Esophagus (tissue), 2 donors: ENCODE results near the gene METAP1. TPM values are rescaled to one million over a fixed set of nuclear protein-coding genes. Genes with fewer than 3 reads are reported as not detected.
"Not testable (repeated sequence)": the region's sequence is repeated elsewhere in the genome, so short reads cannot be mapped to it uniquely, and the experiment has no call there.

ENCODE experiments used
- H3K27ac ChIP-seq, 2 donors: one replicate each; pipeline ENCODE4 v1.5.1; 2013; ENCODE audit warnings: low read depth in 2 of 2, mild to moderate bottlenecking in 2 of 2, inconsistent platforms in 1 of 2, low read length in 1 of 2, moderate library complexity in 1 of 2
- H3K27me3 ChIP-seq, 2 donors: one replicate each; pipeline ENCODE4 v1.6.1; 2013; ENCODE audit warnings: low read length in 2 of 2, control low read depth in 1 of 2, mild to moderate bottlenecking in 1 of 2; ENCODE audit not compliant: insufficient read depth in 2 of 2, control insufficient read depth in 1 of 2
- H3K36me3 ChIP-seq, 2 donors: one replicate each; pipeline ENCODE4 v1.6.1; 2013; ENCODE audit warnings: low read length in 1 of 2; ENCODE audit not compliant: control insufficient read depth in 2 of 2, insufficient read depth in 2 of 2
- H3K4me1 ChIP-seq, 2 donors: one replicate each; pipeline ENCODE4 v1.6.1; 2013; ENCODE audit warnings: low read length in 1 of 2; ENCODE audit not compliant: control insufficient read depth in 2 of 2, insufficient read depth in 2 of 2
- H3K4me3 ChIP-seq, 2 donors: one replicate each; pipeline ENCODE4 v1.5.1; 2013; ENCODE audit warnings: low read length in 2 of 2, mild to moderate bottlenecking in 2 of 2, low read depth in 1 of 2, moderate library complexity in 1 of 2
- H3K9me3 ChIP-seq, 2 donors: one replicate each; pipeline ENCODE4 v1.6.1; 2013; ENCODE audit warnings: mild to moderate bottlenecking in 2 of 2, low read depth in 1 of 2, low read length in 1 of 2, moderate library complexity in 1 of 2; ENCODE audit not compliant: control insufficient read depth in 2 of 2, insufficient read depth in 1 of 2
- WGBS, 2 donors: extraction: QIAGEN DNeasy Blood & Tissue Kit; methylation state at CpG; one replicate each; pipeline ENCODE4 v1.1.7; 2013; 5-methylcytosine and 5-hydroxymethylcytosine counted together
- polyA plus RNA-seq, 2 donors: library from polyadenylated mRNA; stranded (reverse); fragments of 200-250 nt; gene quantifications; one replicate each; pipeline ENCODE4 v1.2.3, GENCODE V29; 2013
- donor health status: healthy with polysubstance abuse.
- donor health status: Bipolar disorder and iron deficiency.

METAP1 gene
- polyA plus RNA-seq, 2 donors, result 47.7 to 48.6 TPM

DNA sequence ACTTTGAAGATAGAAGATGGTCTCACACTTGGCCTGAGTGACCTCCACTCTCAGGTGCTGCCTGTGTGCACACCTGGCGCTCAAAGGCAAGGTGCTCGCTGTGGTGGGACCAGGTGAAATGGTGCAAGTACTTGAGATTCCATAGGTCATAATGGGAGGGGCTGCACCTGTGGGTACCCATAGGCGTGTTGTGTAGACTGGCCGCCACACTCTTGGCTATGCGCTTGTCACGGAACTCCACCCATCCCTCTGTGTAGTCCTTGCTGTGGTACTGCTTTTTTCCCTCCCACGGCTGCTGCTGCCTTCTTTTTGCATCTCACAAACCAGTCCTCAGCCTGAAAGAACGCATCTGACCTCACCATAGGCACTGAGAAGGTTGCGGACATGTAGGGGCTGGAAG, 27.0 kb downstream of the METAP1 start:
- Histone ChIP-seq H3K27me3 (no peaks in the 10 kb centered on the region), H3K27ac (peak overlapping the region in 1 of 2 donors; percentile 40), H3K9me3 (peaks cover 3 to 5% of the 10 kb centered on the region in 2 donors), H3K4me1 (peaks cover 0 to 12% of the 10 kb centered on the region in 2 donors), H3K4me3 (no peak overlapping the region), H3K36me3 (no peaks in the 10 kb centered on the region)
- 94 to 98% methylated on average over 9 of the region's 9 CpGs for WGBS, 2 donors

DNA sequence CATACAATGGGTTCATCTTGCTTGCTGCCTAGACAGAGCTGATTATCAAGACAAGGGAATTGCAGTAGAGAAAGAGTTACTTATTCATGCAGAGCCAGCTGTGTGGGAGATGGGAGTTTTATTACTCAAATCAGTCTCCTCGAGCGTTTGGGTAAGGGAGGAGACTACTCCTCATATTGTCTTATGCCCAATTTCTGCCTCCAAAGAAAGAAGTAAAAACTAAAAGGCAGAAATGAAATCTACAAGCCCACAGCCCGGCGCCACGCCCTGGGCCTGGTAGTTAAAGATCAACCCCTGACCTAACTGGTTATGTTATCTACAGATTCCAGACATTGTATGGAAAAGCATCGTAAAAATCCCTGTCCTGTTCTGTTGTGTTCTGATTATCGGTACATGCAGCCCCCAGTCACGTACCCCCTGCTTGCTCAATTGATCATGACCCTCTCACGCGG, 28.3 kb downstream of the METAP1 start:
- peaks cover 0 to 12% of the 10 kb centered on the region in 2 donors for H3K4me1 ChIP-seq
- 70 to 85% methylated on average over 10 of the region's 10 CpGs for WGBS, 2 donors
- not testable (repeated sequence) for H3K9me3 ChIP-seq, H3K36me3 ChIP-seq, H3K4me3 ChIP-seq, H3K27me3 ChIP-seq
- peak overlapping the region in 1 of 2 donors; percentile 13 for H3K27ac ChIP-seq

DNA sequence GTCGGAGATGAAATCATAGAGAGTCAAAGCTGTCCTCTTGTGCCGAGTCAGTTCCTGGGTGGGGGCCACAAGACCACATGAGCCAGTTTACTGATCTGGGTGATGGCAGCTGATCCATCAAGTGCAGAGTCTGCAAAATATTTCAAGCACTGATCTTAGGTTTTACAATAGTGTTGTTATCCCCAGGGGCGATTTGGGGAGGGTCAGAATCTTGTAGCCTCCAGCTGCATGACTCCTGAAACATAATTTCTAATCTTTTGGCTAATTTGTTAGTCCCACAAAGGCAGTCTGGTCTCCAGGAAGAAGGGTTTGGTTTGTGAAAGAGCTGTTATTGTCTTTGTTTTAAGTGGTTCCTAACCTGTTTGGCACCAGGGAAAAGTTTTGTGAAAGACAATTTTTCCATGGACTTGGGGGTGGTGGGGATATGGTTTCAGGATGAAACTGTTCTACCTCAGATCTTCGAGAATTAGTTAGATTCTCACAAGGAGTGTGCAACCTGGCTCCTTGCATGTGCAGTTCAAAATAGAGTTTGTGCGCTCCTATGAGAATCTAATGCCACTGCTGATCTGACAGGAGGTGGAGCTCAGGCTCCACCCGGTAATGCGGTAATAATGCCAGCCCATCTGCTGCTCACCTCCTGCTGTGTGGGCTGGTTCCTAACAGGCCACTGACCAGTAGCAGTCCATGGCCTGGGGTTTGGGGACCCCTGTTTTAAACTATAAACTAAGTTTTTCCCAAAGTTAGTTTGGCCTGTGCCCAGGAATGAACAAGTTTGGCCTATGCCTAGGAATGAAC, 29.2 kb downstream of the METAP1 start:
- 61 to 66% methylated on average over 7 of the region's 7 CpGs for WGBS, 2 donors

DNA sequence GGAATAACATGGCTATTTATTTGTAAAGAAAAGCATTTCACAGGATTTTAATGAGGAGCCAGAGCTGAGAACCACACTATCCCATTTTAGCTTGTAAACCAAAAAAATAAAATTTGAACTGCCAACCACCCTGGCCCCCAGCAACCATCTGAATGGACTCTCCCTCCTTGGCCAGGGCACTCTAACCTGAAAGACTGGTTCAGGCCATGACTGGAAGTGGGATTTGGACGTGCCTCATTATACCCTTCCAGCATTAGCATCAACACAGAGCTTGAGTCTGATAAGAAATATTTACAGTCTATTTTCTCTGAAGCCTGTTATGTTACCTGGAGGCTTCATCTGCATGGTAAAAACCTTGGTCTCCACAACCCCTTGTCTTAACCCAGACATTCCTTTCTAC, 30.0 kb downstream of the METAP1 start:
- 54 to 61% methylated on average over 1 of the region's 1 CpG for WGBS, 2 donors
- no peaks in the 10 kb centered on the region for H3K27me3 ChIP-seq
- no peak overlapping the region for H3K27ac ChIP-seq
- peaks cover 3 to 5% of the 10 kb centered on the region in 2 donors for H3K9me3 ChIP-seq
- H3K4me1 ChIP-seq, result peaks cover 0 to 12% of the 10 kb centered on the region in 2 donors
- no peak overlapping the region for H3K4me3 ChIP-seq
- no peaks in the 10 kb centered on the region for H3K36me3 ChIP-seq

More for the DNA sequence above, 29.2 kb downstream of the METAP1 start:
- Histone ChIP-seq H3K27me3 (no peaks in the 10 kb centered on the region), H3K27ac (peak overlapping the region; percentile 72 to 88), H3K9me3 (peaks cover 3 to 5% of the 10 kb centered on the region in 2 donors), H3K4me3 (no peak overlapping the region), H3K4me1 (peaks cover 0 to 12% of the 10 kb centered on the region in 2 donors), H3K36me3 (no peaks in the 10 kb centered on the region)

DNA sequence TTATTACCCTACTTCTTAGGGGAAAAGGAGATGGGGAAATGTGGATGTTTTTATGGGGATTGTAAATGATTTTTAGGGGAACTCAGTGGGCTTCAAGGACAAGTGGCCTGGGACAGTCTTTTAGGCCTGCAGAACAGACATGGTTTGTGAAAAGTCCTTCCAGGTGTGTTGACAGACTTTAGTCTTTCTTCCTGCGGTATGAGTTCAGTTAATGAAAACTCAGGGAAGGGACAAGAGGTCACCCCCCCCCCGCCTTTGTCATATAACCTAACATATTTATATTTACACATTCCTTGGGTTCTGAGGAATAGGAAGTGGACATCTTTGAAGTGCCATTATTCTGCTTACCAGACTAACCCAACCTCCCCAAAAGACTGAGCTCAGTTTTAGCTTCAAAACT, 31.8 kb downstream of the METAP1 start:
- H3K36me3 ChIP-seq, result no peaks in the 10 kb centered on the region
- H3K4me1 ChIP-seq, result peaks cover 0 to 12% of the 10 kb centered on the region in 2 donors
- WGBS, 2 donors, result 70 to 87% methylated on average over 2 of the region's 2 CpGs
- H3K27ac ChIP-seq, result no peak overlapping the region
- no peak overlapping the region for H3K4me3 ChIP-seq
- H3K9me3 ChIP-seq, result peaks cover 0 to 2% of the 10 kb centered on the region in 2 donors
- no peaks in the 10 kb centered on the region for H3K27me3 ChIP-seq

DNA sequence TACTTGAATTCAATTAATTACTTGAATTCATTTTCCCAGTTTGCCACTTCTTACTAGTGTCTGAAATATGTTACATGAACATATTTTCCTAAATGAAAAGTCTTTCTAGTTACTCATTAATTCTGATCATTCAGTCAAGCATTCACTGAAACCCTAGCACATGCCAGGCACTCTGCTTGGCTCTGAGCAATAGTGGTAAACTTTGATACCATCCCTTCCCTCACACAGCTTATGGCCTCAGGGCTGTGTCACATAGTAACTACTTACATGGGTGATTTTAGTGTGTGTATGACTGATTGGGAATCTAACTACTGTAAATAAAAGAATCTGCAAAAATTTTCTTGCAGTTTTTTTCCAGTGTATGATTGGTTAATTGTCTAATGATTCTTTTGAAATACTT, 32.7 kb downstream of the METAP1 start:
- no peaks in the 10 kb centered on the region for H3K27me3 ChIP-seq
- no peak overlapping the region for H3K27ac ChIP-seq
- H3K4me1 ChIP-seq, result peaks cover 0 to 12% of the 10 kb centered on the region in 2 donors
- no peaks in the 10 kb centered on the region for H3K9me3 ChIP-seq
- H3K36me3 ChIP-seq, result no peaks in the 10 kb centered on the region
- H3K4me3 ChIP-seq, result no peak overlapping the region

DNA sequence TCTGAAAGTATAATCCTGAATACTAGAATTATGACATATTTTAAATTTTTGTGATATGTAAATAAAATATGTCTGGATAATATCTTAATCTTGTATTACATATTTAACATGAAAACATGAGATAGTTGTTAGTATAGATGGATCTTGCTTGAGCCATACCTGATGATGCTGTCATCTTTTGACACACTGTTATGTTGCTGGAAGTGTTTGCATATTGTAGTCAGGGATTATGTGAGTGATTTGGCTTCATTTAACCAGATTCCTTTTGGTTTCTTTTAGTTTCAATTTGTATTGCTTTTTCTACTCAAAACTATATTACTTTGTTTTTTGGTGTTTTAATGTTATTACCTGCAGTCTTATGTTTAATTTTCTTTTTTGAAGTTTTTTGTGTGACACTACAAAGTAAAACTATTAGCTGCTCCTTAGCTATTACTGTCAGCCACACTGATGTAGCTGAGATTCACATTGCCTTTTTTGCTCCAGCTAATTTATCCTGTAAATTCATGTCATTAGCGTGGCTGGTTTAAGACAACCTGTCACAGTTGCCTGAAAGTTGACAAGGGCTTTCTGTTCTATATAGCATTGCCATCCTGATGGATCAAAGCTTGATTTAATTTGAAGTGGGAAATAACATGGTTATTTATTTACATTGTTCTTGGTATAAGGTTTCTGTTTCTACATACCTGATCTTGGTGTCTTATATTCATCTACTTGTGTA, 33.7 kb downstream of the METAP1 start:
- H3K4me1 ChIP-seq, result peaks cover 0 to 9% of the 10 kb centered on the region in 2 donors
- no peaks in the 10 kb centered on the region for H3K27me3 ChIP-seq
- no peak overlapping the region for H3K27ac ChIP-seq
- 23 to 56% methylated on average over 1 of the region's 1 CpG for WGBS, 2 donors
- H3K9me3 ChIP-seq, result no peaks in the 10 kb centered on the region
- no peaks in the 10 kb centered on the region for H3K36me3 ChIP-seq
- H3K4me3 ChIP-seq, result no peak overlapping the region

DNA sequence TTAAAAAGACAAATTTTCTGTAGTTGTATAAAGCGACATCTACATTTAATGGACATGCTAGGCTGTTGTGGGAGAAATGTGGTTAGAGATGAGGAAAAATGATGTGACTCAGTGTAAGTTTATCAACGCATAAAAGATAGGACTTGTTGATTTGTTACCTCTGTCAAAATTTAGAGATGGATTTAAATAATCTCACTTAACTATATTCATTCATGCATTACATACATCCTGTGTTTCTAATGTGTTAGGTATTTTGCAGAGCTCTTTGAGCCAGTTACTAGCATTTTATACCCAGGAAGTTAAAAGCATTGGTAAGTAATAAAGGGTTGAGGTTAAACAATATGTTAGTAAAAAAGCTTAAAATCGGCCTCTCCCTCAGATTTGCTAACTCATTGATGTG, 34.3 kb downstream of the METAP1 start:
- Histone ChIP-seq H3K36me3 (no peaks in the 10 kb centered on the region), H3K27ac (no peak overlapping the region), H3K4me1 (peaks cover 0 to 5% of the 10 kb centered on the region in 2 donors), H3K9me3 (no peaks in the 10 kb centered on the region), H3K4me3 (no peak overlapping the region), H3K27me3 (no peaks in the 10 kb centered on the region)
- WGBS, 2 donors, result 66 to 73% methylated on average over 3 of the region's 3 CpGs

DNA sequence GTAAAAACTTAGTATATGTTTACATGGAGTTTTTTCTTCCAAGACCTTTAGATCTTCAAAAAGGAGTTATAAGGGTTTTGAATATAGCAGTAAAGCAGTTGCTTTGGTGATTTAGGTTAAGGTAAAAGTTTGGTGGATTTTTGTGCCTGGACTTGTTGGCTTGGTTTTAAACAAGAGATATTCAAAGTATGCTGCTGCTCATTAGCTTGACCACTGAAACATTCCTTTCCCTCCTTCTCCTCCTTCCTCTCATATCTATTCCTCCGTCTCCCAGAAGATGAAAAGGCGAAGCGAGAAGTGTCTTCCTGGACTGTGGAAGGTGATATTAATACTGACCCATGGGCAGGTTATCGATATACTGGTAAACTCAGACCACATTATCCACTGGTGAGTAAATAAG, 38.4 kb downstream of the METAP1 start:
- H3K4me3 ChIP-seq, result no peak overlapping the region
- no peaks in the 10 kb centered on the region for H3K36me3 ChIP-seq
- no peak overlapping the region for H3K27ac ChIP-seq
- 95 to 96% methylated on average over 4 of the region's 4 CpGs for WGBS, 2 donors
- H3K4me1 ChIP-seq, result no peaks in the 10 kb centered on the region
- no peaks in the 10 kb centered on the region for H3K27me3 ChIP-seq
- no peaks in the 10 kb centered on the region for H3K9me3 ChIP-seq
